ENCODE results near the gene CTIF.
A peak's percentile ranks its signal among the peaks of the same experiment; 100 is the strongest.

Gene CTIF

DNA sequence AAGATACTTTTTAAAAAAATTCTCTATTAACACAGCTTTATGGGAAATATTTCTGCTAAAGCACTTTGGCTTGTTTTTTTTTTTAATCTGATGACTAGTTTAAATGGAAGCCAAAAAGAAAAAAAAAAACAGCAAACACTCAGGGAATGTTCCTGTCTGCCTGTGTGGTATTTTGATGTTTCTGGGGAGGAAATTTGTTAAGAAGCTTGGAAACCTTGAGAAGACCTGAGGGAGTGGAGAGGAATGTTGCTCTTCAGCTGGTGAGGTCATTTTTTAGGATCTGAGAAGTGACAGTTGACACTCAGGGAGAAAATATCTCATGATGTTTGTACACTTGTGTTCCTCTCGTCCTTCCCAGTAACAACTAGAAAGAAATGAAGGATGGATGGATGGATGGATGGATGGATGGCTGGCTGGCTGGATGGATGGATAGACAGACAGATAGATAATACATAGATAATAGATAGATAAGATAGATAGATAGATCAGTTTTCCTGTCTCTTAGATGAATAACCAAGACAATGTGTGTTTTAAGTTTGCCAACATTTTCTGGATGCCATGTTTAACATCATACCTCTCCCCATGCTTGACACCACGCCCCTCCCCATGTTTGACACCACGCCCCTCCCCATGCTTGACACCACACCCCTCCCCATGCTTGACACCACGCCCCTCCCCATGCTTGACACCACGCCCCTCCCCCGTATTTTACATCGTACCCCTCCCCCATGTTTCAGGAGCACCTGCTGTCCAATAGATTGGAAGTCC lies 84.8 kb downstream of the CTIF start:
- DNase-seq: no peak

DNA sequence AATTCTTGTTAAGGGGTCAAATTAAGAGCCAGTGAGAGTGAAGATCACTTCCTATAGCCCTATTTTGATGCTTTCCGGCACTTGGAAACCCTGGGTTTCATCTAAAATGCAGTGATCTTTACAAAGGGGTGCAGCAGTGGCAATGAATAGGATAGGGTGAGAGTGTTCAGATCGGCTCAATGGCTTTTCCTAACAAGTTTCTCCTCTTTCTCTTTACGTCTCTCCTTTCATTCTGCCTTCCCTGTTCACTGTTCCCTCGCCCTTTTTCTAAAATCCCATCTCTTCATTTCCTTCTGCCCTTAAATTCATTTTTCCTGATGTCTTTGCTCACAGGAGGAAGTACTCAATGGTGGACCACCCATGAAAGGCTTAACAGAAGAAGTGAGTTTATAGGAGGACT lies 86.0 kb downstream of the CTIF start:
- no peak for DNase-seq

DNA sequence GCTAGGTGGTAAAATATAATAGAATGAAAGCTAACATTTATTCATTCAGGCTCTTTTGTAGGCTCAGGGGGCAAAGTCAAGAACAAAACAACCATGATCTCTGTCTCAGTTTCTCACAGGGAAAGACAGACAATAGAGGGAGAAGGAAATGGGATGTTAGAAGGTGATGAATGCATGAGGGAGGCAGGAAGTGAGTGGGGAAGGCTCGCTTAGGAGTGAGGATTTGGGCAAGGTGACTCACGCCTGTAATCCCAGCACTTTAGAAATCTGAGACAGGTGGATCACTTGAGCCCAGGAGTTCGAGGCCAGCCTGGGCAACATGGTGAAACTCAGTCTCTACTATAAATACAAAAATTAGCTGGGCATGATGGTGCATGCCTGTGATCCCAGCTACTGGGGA lies 88.4 kb downstream of the CTIF start:
- DNase-seq: no peak

DNA sequence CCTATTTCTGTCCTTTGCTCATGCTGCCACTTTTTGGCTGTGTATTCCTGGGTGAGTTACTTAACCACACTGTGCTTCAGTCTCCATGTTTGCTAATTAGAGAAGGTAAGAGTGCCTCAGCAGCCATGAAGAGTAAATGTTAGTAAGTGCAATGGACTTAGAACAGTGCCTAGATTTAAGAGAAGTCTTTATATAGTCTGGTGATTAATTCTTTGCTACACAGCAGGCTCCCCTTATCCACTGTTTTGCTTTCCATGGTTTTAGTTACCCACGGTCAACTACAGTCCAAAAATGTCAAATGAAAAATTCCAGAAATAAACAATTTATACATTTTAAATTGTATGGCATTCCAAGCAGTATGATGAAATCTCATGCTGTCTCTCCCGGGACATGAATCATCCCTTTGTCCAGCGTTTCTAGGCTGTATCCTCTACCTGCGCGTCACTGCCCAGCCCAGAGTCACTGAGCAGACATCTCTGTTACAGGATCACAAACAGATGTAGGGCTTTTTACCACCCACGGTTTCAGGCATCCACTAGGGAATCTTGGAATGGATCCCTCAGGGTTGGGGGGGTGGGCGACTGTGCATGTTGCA lies 91.0 kb downstream of the CTIF start:
- DNase-seq: no peak

DNA sequence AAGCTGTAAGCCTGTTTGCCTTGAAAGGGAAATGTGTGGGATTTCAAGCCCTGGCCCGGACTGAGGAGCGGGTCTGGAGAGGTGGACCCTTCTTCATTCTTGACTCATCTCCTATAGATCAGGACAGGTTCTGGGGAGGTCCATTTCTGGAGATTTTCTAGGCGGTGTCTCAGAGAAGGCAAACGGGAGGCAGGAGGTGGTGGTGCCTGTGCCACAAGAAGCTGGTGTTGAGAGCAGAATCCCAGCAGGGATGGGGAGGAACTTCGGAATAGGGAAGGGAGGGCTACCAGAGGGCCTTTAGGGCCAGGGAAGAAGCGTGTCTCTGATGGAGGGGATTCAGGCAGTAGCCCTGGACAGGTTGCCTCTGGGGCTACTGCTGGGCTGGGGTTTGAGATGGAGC lies 93.0 kb downstream of the CTIF start:
- DNase-seq: no peak

DNA sequence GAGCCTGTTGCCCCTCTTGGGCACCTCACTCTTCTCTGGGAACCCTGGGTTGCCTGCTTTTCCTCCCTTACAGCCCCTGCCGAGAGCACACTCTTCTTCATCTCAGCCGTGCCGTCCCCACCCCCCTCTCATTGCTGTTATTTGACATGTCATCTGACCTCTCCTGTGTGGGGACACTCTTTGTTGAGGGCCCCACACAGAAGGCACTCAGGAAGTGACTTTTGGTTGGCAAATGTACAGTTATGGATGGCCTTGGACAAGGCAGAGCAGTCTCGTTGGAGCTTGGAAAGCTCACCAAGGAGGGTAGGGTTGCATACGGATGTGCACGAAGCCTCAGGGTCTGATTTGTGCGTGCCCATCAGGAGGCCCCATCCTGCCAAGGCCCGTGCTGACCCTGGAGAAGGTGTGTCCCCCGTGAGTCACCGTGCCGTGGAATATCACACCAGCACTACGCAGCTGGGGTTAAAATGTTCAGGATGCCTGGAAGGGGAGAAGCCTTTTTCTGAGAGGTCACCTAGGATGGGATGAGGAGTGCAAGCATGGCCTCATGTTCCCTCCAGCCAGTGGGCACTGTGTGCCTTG lies 93.9 kb downstream of the CTIF start:
- DNase-seq: no peak

DNA sequence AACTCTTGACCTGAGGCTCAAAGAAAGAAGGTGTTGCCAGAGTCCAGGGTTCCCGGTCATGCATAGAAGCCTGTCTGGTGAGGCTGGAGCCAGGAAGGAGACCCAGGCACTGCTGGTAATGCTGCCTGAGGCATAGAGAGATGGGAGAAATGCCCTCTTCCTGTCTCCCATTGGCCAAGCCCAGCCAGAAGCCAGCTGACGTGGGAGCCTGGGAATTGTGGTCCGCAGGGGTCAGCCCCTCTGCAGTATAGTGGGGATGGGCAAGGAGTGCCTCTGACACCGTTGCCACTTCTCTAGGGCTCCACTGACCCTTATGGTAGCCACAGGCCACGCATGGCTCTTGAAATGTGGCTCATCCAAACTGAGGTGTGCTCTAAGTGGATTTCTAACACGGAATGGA lies 95.7 kb downstream of the CTIF start:
- no peak for DNase-seq

DNA sequence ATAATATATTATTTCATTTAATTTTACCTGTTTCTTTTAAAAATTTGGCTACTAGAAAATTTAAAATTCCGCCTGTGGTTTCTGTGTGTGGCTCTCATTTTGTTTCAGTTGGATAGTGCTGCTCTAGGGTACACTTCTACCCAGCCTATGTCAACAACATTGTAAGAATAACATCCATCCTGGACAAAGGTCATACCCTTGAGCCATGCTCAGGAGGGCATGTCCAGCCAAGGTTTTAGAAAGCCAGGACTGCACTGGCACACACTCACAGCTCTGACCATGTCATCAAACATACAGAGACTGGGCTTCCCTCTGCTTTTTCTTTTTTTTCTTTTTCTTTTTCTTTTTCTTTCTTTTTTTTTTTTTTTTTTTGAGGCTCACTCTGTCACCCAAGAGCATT lies 96.1 kb downstream of the CTIF start:
- no peak for DNase-seq

DNA sequence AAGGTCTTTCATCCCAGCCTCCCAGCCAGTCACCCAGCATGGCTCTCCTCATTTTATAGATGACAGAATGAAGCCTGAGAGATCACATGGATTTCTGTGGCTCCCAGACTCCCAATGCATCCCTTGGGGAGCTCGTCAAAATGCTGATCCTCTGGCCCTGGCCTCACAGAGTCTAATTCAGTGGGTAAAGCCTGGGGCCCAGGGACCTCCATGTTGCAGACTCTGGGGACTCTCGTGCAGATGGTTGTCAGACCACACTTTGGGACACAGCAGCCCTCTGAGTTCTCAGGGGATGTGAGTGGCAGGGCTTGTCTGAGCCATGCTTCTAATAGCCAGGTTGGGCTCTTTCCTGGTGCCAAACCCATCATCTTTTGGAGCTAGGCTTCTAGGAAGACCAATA lies 97.0 kb downstream of the CTIF start:
- DNase-seq: no peak

DNA sequence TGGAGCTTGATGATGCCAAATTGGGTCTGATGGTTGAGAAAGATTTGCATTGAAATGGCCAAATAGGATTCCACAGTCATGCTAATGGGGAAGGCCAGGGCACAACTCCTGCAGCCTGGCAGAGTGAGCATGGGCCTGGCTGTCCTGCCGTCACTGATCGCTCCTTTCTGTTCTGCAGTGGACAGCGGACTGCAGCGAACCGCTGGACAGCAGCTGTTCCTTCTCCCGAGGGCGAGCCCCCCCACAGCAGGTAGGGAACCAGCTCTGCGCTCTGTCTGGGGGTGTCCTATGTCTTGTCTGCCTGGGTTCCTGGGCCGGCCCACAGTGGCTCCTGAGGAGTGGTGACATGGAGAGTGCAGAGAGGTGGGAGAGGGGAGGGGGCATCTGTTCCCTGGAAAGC lies 97.6 kb downstream of the CTIF start:
- no peak for DNase-seq

DNA sequence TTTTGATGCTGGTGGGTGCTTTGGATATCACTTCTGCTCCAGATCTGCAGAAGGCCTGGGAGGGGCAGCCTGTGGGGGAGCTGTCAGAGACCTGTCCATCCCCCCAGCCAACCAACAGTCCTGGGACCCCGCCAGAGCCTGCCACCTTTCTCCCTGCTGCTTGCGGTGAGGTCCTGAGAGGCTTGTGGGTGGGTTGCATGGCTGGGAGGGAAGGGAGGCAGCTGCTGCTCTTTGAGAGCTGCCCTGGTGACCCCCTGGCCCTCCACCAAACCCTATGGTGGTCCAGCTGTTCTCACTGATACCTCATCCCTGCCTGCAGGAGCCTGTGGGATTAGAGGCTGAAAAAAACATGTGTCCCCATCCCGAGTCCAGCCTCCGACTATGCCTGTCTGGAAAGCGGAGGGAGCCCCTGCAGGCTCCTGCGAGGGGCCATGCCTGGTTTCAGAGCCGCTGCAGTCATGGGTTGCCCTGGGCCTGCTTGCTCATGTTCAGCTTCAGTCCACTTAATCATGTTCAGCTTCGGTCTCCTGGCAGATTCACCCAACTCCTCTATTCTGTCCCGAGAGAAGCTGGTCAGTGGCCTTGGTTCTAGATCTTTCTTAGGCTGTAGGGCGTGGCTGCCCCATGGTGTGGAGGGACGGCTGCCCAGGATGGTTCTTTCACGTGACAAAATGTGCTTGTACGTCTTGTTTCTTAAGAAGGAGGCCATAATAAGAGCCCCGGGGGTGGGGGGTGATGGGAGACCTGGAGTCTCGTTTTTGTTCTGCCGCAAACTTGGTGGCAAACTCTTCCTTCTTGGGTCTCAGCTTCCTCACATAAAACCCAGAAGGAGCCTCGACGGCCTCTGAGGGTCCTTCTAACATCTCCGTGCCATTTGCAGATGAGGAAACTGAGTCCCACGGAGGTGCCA lies 98.5 kb downstream of the CTIF start:
- no peak for DNase-seq

DNA sequence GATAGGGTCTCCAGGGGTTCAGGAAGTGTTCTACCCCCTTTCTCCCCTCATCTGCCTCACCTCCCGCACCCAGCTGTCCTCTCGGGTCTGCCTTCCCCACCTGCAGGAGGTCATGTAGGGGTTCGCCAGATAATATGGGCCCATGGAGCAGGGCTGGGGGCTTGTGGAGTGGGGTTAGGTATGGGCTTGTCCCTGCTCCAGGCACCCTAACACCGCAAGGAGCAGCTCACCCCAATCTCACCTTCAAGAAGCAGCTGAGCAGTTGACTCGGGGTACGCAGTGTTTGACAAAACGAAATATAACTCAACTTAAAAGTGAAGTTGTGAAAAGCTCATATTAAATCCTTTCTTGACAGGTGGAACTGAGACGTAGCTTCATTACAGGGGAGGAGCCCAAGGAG lies 99.6 kb downstream of the CTIF start:
- DNase-seq: no peak

DNA sequence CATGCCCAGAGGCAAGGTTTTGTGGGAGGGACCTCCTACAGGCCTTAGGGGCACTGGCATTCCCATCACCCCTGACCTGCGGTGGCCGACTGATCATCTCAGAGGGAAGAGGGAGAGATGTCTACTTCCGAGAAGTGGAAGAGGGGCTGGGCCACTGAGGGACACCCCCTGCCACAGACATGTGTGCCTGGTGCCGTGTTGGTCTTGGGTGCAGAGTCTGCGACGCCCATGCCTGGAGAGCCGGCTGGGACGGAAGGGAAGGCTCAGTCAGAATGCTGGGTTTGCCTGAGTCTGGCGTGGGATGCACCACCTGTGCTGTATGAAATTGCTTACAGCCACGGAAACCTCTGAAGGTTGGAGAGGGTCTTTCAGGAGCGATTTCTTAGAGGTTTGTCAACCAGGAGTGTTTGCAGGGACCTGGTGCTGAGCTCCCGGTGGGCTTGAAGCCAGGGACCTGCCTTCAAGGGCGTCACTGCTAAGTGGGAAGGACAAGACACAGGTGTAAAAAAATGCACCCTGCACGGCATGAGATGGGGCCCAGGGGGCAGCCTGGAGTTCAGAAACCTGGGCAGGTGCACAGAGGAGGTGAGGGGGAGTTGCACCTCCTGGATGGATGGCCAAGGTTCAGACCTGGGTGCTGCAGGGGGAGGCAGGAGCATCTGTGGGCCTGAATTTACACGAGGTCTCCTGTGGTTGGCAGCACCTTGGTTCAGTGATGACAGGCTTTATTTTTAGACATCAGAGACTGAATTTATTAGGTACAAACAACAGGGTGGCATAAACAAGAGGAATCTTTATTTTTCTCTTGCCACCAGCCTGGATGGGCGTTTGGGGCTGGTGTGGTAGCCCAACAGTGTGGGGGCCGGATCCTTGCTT lies 100.3 kb downstream of the CTIF start:
- DNase-seq: no peak

DNA sequence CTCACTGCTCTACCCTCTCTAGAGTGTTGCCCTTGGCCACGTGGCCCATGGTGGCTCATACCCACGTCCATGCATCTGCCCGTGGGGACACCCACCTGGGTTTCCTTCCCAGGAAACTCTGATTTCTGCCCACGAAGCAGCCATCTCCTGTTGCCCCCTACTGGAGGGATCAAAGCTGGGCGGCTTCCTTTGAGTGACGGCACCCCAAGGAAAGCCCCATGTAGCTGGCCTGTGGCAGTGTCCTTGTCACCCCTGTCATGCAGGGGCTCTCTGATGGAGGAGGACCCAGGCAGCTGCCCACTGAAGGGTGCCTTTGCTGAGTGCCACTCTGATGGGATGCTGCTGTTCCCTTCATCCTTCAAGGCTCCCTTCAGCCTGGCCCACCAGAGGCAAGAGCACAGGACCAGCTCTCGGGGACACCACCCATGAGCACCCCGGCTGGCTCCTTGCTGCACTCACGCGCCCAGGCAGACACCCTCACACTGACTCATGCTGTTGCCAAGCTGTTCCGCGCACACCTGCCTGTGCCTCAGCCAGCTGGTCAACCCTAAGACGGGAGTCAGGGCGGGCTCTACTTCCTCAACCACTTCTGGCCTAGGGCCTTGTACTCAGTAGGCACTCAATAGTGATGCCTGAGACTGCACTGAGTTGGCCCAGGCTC lies 101.1 kb downstream of the CTIF start:
- DNase-seq: no peak

DNA sequence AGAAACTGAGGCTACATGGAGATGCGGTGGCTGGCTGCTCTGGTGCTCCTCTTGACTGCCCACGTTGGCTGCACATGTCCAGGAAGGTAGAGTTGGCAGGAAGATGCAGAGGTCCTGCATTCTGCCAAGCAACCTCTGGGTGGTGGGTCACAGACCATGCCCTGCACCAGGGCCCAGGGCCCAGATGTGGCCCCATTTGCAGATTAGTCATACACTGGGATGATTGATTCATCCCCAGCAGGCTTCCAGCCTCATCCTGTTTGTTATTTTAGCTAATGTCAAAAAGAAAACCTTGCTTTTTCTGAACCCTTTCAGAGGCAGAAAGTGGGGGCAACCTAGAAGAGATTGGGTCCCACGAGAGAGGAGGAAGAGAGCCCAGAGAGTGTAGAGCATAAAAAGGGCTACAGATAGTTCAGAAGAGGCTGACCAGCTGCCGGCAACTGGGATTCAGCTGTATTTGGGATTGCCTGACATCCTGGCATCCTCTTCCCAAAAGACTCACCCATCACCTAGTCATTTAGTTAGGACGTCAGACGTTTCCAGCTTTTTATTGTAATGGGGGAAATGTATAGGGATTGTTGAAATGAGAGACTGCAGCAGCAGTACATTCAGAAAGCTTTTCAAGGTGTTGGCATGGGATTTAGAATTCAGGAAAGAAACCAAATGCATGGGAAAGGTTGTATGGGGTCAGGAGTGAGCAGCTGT lies 101.9 kb downstream of the CTIF start:
- no peak for DNase-seq

DNA sequence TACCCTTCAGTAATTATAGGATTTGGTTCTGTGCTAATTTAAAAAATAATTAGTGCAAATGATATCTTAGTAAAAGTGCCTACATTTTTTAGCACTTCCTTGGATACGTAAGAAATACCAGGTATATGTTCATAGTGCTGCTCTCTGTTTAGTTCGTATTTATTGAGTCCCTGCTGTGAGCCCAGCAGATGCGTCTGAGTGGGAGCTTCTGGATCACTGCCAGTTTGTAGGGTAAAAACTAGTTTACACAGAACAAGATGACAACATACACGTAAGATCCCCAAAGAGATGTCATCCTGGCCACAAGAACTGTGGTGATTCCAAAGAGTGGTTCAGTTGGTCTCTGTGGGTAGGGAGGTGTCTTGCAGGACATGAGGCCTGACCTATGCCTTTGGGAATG lies 103.2 kb downstream of the CTIF start:
- peak; percentile 2 for DNase-seq

DNA sequence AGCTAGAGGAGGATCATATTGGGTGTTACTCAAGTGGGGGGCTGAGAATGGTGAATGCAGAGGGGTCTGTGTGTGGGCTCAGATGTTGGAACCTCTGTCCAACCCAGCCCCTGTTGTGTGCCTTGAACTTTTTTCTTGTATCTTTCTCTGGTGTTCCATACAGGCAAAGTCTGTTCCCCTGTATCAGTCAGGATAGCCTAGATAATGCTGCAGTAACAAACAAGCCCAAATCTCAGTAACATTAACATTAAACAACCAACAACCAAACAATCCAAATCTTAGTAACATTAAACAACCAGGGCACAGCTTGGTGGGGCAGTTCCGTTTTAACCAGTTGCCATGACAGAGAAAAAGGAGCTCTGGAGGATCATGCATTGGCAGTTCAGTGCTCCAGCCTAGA lies 103.7 kb downstream of the CTIF start:
- DNase-seq: no peak

DNA sequence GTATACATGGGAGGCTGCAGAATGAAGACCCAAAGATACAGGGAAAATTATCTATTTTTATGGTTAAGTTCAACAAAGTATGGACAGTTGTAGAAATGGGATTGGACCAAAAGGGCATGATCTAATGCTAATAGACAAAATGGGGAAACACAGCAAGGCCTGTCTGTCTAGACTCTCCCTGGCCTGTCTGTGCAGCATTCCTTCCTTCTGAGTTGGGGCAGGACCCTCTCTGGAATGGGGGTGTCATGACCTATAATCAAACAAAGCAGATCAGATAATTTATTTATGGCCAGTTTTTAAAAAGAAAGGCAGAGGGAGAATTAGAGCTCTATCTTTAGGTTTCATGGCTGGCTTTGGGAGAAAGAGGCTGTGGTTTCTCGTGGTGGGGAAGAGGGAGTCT lies 104.4 kb downstream of the CTIF start:
- no peak for DNase-seq

DNA sequence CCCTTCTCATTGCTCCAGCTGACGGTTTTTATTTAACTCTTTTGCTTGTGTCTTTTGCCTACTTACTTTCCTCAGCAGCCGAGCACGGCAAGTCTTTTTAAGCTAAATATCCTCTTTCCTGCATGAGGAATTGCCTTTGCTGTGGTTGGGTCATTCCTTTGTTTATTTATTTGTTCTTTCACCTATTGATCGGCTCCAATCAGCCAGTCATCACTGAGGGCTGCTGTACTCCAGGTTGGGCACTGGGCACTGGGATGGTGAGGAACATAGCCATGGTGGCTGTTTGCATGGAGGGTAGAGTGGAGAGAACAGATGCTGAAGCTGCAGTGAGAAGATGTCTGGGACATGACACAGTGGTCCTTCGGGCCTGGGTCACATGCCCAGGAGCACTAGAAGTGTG lies 105.2 kb downstream of the CTIF start:
- DNase-seq: no peak

DNA sequence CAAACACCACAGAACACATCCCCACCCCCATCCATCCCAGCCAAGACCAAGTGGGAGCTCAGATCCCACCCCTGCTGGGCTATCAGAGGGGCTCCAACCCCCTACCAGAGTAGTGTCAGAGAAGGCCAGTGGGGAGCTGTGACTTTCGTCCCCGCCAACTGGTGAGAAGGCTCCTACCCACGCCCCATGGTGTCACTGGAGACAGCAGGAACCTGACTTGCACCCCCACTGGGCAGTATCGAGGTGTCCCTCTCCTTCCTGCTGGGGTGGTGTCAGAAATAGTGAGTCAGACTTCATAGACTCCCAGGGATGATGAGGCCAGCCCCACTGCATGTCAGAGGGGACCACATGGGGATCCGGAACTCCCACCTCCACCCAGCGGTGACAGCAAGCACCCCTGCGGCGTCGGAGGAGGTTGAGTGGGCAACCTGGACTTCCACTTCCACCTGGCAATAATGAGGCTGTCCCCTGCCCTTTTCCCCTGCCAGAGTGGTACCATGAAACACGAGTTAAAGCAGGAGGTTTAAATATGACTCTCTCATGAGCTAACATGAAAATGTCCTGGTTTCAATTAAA lies 106.7 kb downstream of the CTIF start:
- no peak for DNase-seq

DNA sequence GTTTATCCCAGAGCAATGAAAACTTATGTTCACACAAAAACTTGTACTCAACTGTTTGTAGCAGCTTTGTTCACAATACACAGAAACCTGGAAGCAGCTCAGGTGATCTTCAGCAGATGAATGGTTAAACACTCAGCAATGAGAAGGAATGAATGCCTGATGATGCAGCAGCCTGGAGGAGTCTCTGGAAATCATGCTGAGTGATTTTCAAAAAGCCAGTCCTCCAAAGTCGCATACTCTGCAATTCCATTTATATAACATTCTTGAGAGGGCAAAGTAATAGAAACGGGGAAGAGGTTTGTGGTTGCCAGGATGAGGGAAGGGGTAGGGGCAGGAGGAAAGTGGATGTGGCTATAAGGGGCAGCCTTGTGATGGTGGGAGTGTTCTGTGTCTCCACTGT lies 108.1 kb downstream of the CTIF start:
- DNase-seq: no peak

Data from DMS79 (cell line).